OCI-LY1 (cell line): ENCODE measurements around the gene CEMIP2.

Experiments
- H2AFZ ChIP-seq: fragments of 200-600 bp; sonication (generic), shearing (Covaris generic); 2 replicates; pipeline ENCODE4 v1.6.0; 2014; ENCODE audit warnings: antibody characterized with exemption, mild to moderate bottlenecking, low read length
- H3F3A ChIP-seq: fragments of 200-600 bp; sonication (generic), shearing (Covaris generic); 2 replicates; pipeline ENCODE4 v1.6.0; 2014; ENCODE audit warnings: mild to moderate bottlenecking, antibody characterized with exemption, low read length, moderate library complexity; ENCODE audit not compliant: insufficient read depth
- H3K27ac ChIP-seq: fragments of 200-600 bp; sonication (generic); 2 replicates; pipeline ENCODE4 v1.5.1; 2014; ENCODE audit warnings: low read length, mixed run types, mild to moderate bottlenecking, low read depth; ENCODE audit not compliant: poor library complexity, severe bottlenecking
- H3K27me3 ChIP-seq: fragments of 200-600 bp; sonication (generic); 2 replicates; pipeline ENCODE4 v1.6.0; 2014; ENCODE audit warnings: antibody characterized with exemption, mild to moderate bottlenecking, low read length, moderate library complexity; ENCODE audit not compliant: insufficient read depth
- H3K36me3 ChIP-seq: fragments of 200-600 bp; sonication (generic); 2 replicates; pipeline ENCODE4 v1.6.1; 2014; ENCODE audit warnings: mild to moderate bottlenecking, antibody characterized with exemption, low read length, moderate library complexity, mixed read lengths; ENCODE audit not compliant: insufficient read depth
- H3K4me1 ChIP-seq: fragments of 200-600 bp; sonication (generic); 2 replicates; pipeline ENCODE4 v1.5.1; 2014; ENCODE audit warnings: mild to moderate bottlenecking, low read length, moderate library complexity; ENCODE audit not compliant: insufficient read depth, severe bottlenecking
- H3K4me2 ChIP-seq: fragments of 200-600 bp; sonication (generic), shearing (Covaris generic); 2 replicates; pipeline ENCODE4 v1.6.1; 2014; ENCODE audit warnings: low read length
- H3K4me3 ChIP-seq: fragments of 200-600 bp; sonication (generic); 2 replicates; pipeline ENCODE4 v1.5.1; 2014; ENCODE audit warnings: low read length, low read depth, mild to moderate bottlenecking, mixed read lengths; ENCODE audit not compliant: poor library complexity, severe bottlenecking
- H3K79me2 ChIP-seq: fragments of 200-600 bp; shearing (Covaris generic); 2 replicates; pipeline ENCODE4 v1.6.1; 2016; ENCODE audit warnings: mixed run types, low read length, mixed read lengths; ENCODE audit not compliant: insufficient read depth
- H3K9ac ChIP-seq: fragments of 200-600 bp; sonication (generic), shearing (Covaris generic); 2 replicates; pipeline ENCODE4 v1.6.1; 2014; ENCODE audit warnings: mild to moderate bottlenecking, low read length, mixed read lengths
- H3K9me2 ChIP-seq: fragments of 200-600 bp; sonication (generic), shearing (Covaris generic); 2 replicates; pipeline ENCODE4 v1.6.1; 2014; ENCODE audit warnings: low read depth, mild to moderate bottlenecking, low read length, mixed read lengths
- H3K9me3 ChIP-seq: fragments of 200-600 bp; shearing (Covaris generic); 2 replicates; pipeline ENCODE4 v1.6.1; 2014; ENCODE audit warnings: low read length, mixed read lengths
- H4K20me1 ChIP-seq: fragments of 200-600 bp; sonication (generic), shearing (Covaris generic); 2 replicates; pipeline ENCODE4 v1.6.0; 2016; ENCODE audit warnings: mild to moderate bottlenecking, low read length; ENCODE audit not compliant: insufficient read depth
- CTCF ChIP-seq: fragments of 200-600 bp; sonication (generic), shearing (Covaris generic); IDR thresholded peaks from 2 replicates; pipeline ENCODE4 v1.5.1; 2017; ENCODE audit warnings: mild to moderate bottlenecking, antibody characterized with exemption, low read length, moderate library complexity, mixed read lengths
- EZH2 ChIP-seq: fragments of 200-600 bp; sonication (generic), shearing (Covaris generic); IDR thresholded peaks from 2 replicates; pipeline ENCODE4 v1.8.0; 2017; ENCODE audit warnings: borderline replicate concordance, mixed run types, mild to moderate bottlenecking, antibody characterized with exemption, low read length, moderate library complexity, mixed read lengths

The CEMIP2 gene

GRCh38 chr9:71744754-71745521 lies 23.4 kb downstream of the CEMIP2 start:
- Histone ChIP-seq H3K9me2 (no peaks in the 10 kb centered on the region), H3K9me3 (no peaks in the 10 kb centered on the region), H3K4me1 (no peaks in the 10 kb centered on the region), H3K4me3 (no peak overlapping the region), H3K27me3 (no peaks in the 10 kb centered on the region), H2AFZ (no peak overlapping the region), H3K36me3 (no peaks in the 10 kb centered on the region), H4K20me1 (no peaks in the 10 kb centered on the region), H3K27ac (no peak overlapping the region), H3K4me2 (no peak overlapping the region), H3K79me2 (no peaks in the 10 kb centered on the region), H3F3A (no peaks in the 10 kb centered on the region), H3K9ac (no peak overlapping the region)
- TF ChIP-seq EZH2, result no peak
- no peak for TF ChIP-seq CTCF

- no peaks in the 10 kb centered on the region for H3K79me2 ChIP-seq
- no peak overlapping the region for H3K9ac ChIP-seq
- H3K36me3 ChIP-seq, result no peaks in the 10 kb centered on the region
- H3K27ac ChIP-seq, result no peak overlapping the region
- no peak overlapping the region for H2AFZ ChIP-seq
- no peak overlapping the region for H3K4me2 ChIP-seq
- H3K4me1 ChIP-seq, result no peaks in the 10 kb centered on the region
- no peak overlapping the region for H3K4me3 ChIP-seq
- no peaks in the 10 kb centered on the region for H3K9me3 ChIP-seq
- H4K20me1 ChIP-seq, result no peaks in the 10 kb centered on the region
- no peaks in the 10 kb centered on the region for H3F3A ChIP-seq
- no peaks in the 10 kb centered on the region for H3K27me3 ChIP-seq
- H3K9me2 ChIP-seq, result no peaks in the 10 kb centered on the region
- no peak for TF ChIP-seq CTCF
- no peak for TF ChIP-seq EZH2
Measured at GRCh38 chr9:71743882-71744281, 24.4 kb downstream of the CEMIP2 start.

- no peaks in the 10 kb centered on the region for H3F3A ChIP-seq
- no peaks in the 10 kb centered on the region for H3K79me2 ChIP-seq
- H3K9me2 ChIP-seq, result no peaks in the 10 kb centered on the region
- no peaks in the 10 kb centered on the region for H3K9me3 ChIP-seq
- no peak overlapping the region for H2AFZ ChIP-seq
- H4K20me1 ChIP-seq, result no peaks in the 10 kb centered on the region
- no peaks in the 10 kb centered on the region for H3K4me1 ChIP-seq
- H3K27ac ChIP-seq, result no peak overlapping the region
- H3K9ac ChIP-seq, result no peak overlapping the region
- H3K27me3 ChIP-seq, result no peaks in the 10 kb centered on the region
- TF ChIP-seq EZH2, result no peak
- no peak for TF ChIP-seq CTCF
- no peak overlapping the region for H3K4me2 ChIP-seq
- H3K36me3 ChIP-seq, result no peaks in the 10 kb centered on the region
- H3K4me3 ChIP-seq, result no peak overlapping the region
Measured at GRCh38 chr9:71743217-71743705, 25.1 kb downstream of the CEMIP2 start.
